Amygdala (tissue), 56 donors: ENCODE measurements around the gene C22orf23.
"Not testable (repeated sequence)": the region's sequence is repeated elsewhere in the genome, so short reads cannot be mapped to it uniquely, and the experiment has no call there.

Experiments
- DNase-seq, 56 donors: peaks; one replicate each; lab custom pipeline; 2025; lab: John Stamatoyannopoulos, UW

The C22orf23 gene

GRCh38 chr22:37982938-37983859 lies 29.8 kb upstream of the C22orf23 start:
- DNase-seq, result peak in 5 of 56 donors; percentile 21 to 60 (median 31)

- no peak for DNase-seq
Observed at GRCh38 chr22:37982151-37982785, 28.9 kb upstream of the C22orf23 start.

- no peak for DNase-seq
Observed at GRCh38 chr22:37981282-37982011, 28.0 kb upstream of the C22orf23 start.

GRCh38 chr22:37979782-37980181 lies 26.4 kb upstream of the C22orf23 start:
- peak in 17 of 56 donors; percentile 23 to 66 (median 46) for DNase-seq

- DNase-seq, result no peak
Observed at GRCh38 chr22:37976547-37976946, 23.1 kb upstream of the C22orf23 start.

- DNase-seq, result not testable (repeated sequence)
Observed at GRCh38 chr22:37976022-37976421, 22.6 kb upstream of the C22orf23 start.

GRCh38 chr22:37975153-37975552 lies 21.8 kb upstream of the C22orf23 start:
- no peak for DNase-seq

- no peak for DNase-seq
Observed at GRCh38 chr22:37973271-37974170, 20.1 kb upstream of the C22orf23 start.

- DNase-seq, result peak in 6 of 56 donors; percentile 22 to 80 (median 43)
Observed at GRCh38 chr22:37972527-37972926, 19.1 kb upstream of the C22orf23 start.

GRCh38 chr22:37971475-37972434 lies 18.4 kb upstream of the C22orf23 start:
- peak in 3 of 56 donors; percentile 31 to 39 (median 39) for DNase-seq

- no peak for DNase-seq
Observed at GRCh38 chr22:37970864-37971263, 17.5 kb upstream of the C22orf23 start.

- peak in 48 of 56 donors; percentile 21 to 88 (median 64) for DNase-seq
Observed at GRCh38 chr22:37968452-37969251, 15.3 kb upstream of the C22orf23 start.

- DNase-seq, result peak in 5 of 56 donors; percentile 31 to 43 (median 32)
Observed at GRCh38 chr22:37967637-37968451, 14.4 kb upstream of the C22orf23 start.

- DNase-seq, result no peak
Observed at GRCh38 chr22:37967147-37967546, 13.7 kb upstream of the C22orf23 start.

GRCh38 chr22:37965940-37966664 lies 12.7 kb upstream of the C22orf23 start:
- DNase-seq, result no peak

GRCh38 chr22:37961062-37961461 lies 7.7 kb upstream of the C22orf23 start:
- DNase-seq, result no peak
